ENCODE data around the gene ULK4.

The ULK4 gene

DNA sequence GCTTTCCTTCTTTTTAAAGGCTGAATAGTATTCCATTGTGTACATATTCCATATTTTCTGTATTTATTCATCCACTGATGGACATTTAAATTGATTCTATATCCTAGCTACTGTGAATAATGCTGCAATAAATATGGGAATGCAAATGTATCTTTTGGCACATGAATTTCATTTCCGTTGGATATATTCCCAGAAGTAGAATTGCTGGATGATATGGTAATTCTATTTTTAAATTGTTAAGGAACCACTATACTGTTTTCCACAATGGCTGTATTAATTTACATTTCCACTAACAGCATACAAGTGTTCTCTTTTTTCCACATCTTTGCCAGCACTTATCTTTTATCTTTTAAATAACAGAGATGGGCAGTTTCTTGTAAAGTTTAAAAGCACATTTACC, 459.9 kb downstream of the ULK4 start:
- Histone ChIP-seq H3K9ac (ENCODE audit: low read length) (no peak overlapping the region), H3K27me3 (ENCODE audit: control insufficient read depth, insufficient read depth, low read length) (no peaks in the 10 kb centered on the region), H3K9me3 (ENCODE audit: control insufficient read depth, low read depth, low read length) (no peaks in the 10 kb centered on the region), H3K36me3 (ENCODE audit: control insufficient read depth, low read depth, low read length) (no peaks in the 10 kb centered on the region), H3K27ac (ENCODE audit: low read length) (no peak overlapping the region), H3K4me3 (ENCODE audit: low read length) (no peak overlapping the region), H3K4me1 (ENCODE audit: control insufficient read depth, low read depth, low read length) (no peaks in the 10 kb centered on the region)

- H3K9ac ChIP-seq (ENCODE audit: low read length): no peak overlapping the region
- H3K36me3 ChIP-seq (ENCODE audit: control insufficient read depth, low read depth, low read length): no peaks in the 10 kb centered on the region
- H3K4me1 ChIP-seq (ENCODE audit: control insufficient read depth, low read depth, low read length): no peaks in the 10 kb centered on the region
- no peak overlapping the region for H3K27ac ChIP-seq (ENCODE audit: low read length)
- H3K27me3 ChIP-seq (ENCODE audit: control insufficient read depth, insufficient read depth, low read length): no peaks in the 10 kb centered on the region
- no peak overlapping the region for H3K4me3 ChIP-seq (ENCODE audit: low read length)
- no peaks in the 10 kb centered on the region for H3K9me3 ChIP-seq (ENCODE audit: control insufficient read depth, low read depth, low read length)
Observed at GRCh38 chr3:41498847-41499246, 463.1 kb downstream of the ULK4 start.

DNA sequence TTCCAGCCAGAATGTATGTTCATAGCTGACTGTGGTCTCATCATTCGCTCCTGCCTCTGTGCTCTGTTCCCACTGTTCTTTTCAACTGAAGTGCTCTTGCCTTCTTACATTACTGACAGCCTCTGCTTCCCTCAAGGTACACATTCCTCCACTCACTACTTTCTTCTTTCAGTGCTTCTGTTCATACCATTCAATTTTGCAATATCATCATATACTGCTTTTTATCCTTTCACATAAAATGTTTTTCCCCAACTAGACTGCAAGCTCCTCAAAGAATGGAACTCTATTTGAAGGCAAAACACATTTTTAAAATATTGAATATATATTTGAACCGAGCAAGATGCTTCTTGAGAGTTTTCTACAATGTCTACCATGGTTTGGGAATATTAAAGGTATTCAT, 471.5 kb downstream of the ULK4 start:
- Histone ChIP-seq H3K9ac (ENCODE audit: low read length) (no peak overlapping the region), H3K36me3 (ENCODE audit: control insufficient read depth, low read depth, low read length) (no peaks in the 10 kb centered on the region), H3K27me3 (ENCODE audit: control insufficient read depth, insufficient read depth, low read length) (no peaks in the 10 kb centered on the region), H3K4me1 (ENCODE audit: control insufficient read depth, low read depth, low read length) (no peaks in the 10 kb centered on the region), H3K4me3 (ENCODE audit: low read length) (no peak overlapping the region), H3K27ac (ENCODE audit: low read length) (no peak overlapping the region), H3K9me3 (ENCODE audit: control insufficient read depth, low read depth, low read length) (no peaks in the 10 kb centered on the region)

- Histone ChIP-seq H3K36me3 (ENCODE audit: control insufficient read depth, low read depth, low read length) (no peaks in the 10 kb centered on the region), H3K9me3 (ENCODE audit: control insufficient read depth, low read depth, low read length) (no peaks in the 10 kb centered on the region), H3K9ac (ENCODE audit: low read length) (no peak overlapping the region), H3K4me3 (ENCODE audit: low read length) (no peak overlapping the region), H3K27ac (ENCODE audit: low read length) (no peak overlapping the region), H3K4me1 (ENCODE audit: control insufficient read depth, low read depth, low read length) (no peaks in the 10 kb centered on the region), H3K27me3 (ENCODE audit: control insufficient read depth, insufficient read depth, low read length) (no peaks in the 10 kb centered on the region)
Observed at GRCh38 chr3:41489231-41489630, 472.7 kb downstream of the ULK4 start.

DNA sequence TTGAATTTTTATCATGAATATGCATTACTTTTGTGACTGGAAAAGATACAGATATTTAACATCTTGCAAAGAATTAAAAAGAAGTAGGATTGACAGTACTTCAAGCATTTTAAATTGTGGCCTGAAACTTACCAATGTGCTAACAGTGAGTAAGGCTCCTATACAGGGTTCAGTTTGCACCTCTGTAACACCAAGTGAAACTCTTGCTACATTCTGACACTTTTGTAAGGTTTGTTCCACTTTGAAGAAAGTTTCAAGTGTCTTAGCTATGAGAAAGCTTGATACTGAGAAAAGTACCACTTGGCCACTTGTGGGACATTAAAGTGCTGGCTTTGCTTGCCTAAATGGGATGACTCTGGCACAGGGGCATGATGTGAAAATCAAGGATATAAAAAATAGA, 473.4 kb downstream of the ULK4 start:
- Histone ChIP-seq H3K9ac (ENCODE audit: low read length) (no peak overlapping the region), H3K36me3 (ENCODE audit: control insufficient read depth, low read depth, low read length) (no peaks in the 10 kb centered on the region), H3K27ac (ENCODE audit: low read length) (no peak overlapping the region), H3K27me3 (ENCODE audit: control insufficient read depth, insufficient read depth, low read length) (no peaks in the 10 kb centered on the region), H3K9me3 (ENCODE audit: control insufficient read depth, low read depth, low read length) (no peaks in the 10 kb centered on the region), H3K4me1 (ENCODE audit: control insufficient read depth, low read depth, low read length) (no peaks in the 10 kb centered on the region), H3K4me3 (ENCODE audit: low read length) (no peak overlapping the region)

DNA sequence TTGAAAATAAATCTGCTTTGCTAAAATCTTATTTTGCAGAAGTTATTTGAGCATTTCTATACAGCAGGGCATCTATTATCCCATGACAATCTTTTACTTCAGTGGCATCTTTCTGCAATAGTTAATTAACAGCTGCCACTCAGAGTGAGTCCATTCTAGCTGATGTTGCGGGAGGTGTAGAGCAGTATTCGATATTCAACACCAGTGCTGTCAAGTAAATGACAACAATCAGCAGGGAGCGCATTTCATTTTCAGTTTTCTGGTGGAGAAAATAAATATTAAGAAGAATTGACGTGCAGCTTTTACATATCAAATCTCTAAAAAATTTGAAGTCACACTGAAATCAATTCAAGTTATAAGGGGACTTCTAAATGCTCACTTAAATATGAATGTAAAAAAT, 476.4 kb downstream of the ULK4 start:
- Histone ChIP-seq H3K27me3 (ENCODE audit: control insufficient read depth, insufficient read depth, low read length) (no peaks in the 10 kb centered on the region), H3K36me3 (ENCODE audit: control insufficient read depth, low read depth, low read length) (no peaks in the 10 kb centered on the region), H3K27ac (ENCODE audit: low read length) (no peak overlapping the region), H3K9ac (ENCODE audit: low read length) (no peak overlapping the region), H3K4me1 (ENCODE audit: control insufficient read depth, low read depth, low read length) (peaks cover 12% of the 10 kb centered on the region), H3K9me3 (ENCODE audit: control insufficient read depth, low read depth, low read length) (no peaks in the 10 kb centered on the region), H3K4me3 (ENCODE audit: low read length) (no peak overlapping the region)

DNA sequence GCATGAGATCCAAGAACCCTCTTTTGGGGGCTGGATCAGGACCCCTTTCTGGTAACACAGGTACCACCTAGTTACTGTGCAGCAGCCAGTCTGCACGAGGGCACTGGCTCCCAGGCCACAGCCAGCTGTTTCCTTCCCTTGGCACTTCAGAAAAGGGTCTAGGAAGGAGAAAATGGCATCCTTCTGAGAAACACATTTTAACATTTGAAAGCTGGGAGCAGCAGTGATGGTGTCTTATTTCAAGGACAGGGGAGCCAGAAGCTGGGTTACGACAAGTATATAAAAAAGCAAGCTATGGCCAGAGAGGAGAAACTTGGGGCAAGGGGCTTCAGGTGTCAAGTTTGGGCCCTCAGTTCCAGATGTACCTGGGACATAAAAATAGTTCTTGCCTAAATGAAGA, 479.8 kb downstream of the ULK4 start:
- peaks cover 12% of the 10 kb centered on the region for H3K4me1 ChIP-seq (ENCODE audit: control insufficient read depth, low read depth, low read length)
- H3K4me3 ChIP-seq (ENCODE audit: low read length): peak overlapping the region; percentile 17
- no peaks in the 10 kb centered on the region for H3K9me3 ChIP-seq (ENCODE audit: control insufficient read depth, low read depth, low read length)
- H3K27ac ChIP-seq (ENCODE audit: low read length): no peak overlapping the region
- H3K36me3 ChIP-seq (ENCODE audit: control insufficient read depth, low read depth, low read length): no peaks in the 10 kb centered on the region
- H3K9ac ChIP-seq (ENCODE audit: low read length): no peak overlapping the region
- H3K27me3 ChIP-seq (ENCODE audit: control insufficient read depth, insufficient read depth, low read length): no peaks in the 10 kb centered on the region

DNA sequence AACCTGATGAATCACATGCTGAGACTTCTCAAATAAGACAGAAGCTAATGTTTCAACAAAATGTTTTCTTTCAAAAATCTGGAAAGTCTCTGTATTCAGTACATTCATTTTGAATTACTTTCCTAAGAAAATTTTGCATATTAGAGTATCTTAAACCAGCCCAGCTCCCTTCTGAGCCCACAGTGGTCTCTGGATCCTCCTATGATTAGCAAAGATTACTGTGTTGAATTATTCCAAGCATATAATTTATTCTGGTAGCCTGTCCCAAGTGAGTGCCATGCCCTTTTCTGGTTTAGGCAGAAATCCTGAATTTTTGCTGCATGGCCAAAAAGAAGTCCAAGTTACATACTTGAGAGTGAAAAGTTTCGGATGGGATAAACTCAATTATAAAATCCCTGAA, 483.6 kb downstream of the ULK4 start:
- no peaks in the 10 kb centered on the region for H3K27me3 ChIP-seq (ENCODE audit: control insufficient read depth, insufficient read depth, low read length)
- peaks cover 7% of the 10 kb centered on the region for H3K9me3 ChIP-seq (ENCODE audit: control insufficient read depth, low read depth, low read length)
- no peak overlapping the region for H3K4me3 ChIP-seq (ENCODE audit: low read length)
- no peaks in the 10 kb centered on the region for H3K36me3 ChIP-seq (ENCODE audit: control insufficient read depth, low read depth, low read length)
- no peak overlapping the region for H3K9ac ChIP-seq (ENCODE audit: low read length)
- H3K27ac ChIP-seq (ENCODE audit: low read length): no peak overlapping the region
- peaks cover 12% of the 10 kb centered on the region for H3K4me1 ChIP-seq (ENCODE audit: control insufficient read depth, low read depth, low read length)

DNA sequence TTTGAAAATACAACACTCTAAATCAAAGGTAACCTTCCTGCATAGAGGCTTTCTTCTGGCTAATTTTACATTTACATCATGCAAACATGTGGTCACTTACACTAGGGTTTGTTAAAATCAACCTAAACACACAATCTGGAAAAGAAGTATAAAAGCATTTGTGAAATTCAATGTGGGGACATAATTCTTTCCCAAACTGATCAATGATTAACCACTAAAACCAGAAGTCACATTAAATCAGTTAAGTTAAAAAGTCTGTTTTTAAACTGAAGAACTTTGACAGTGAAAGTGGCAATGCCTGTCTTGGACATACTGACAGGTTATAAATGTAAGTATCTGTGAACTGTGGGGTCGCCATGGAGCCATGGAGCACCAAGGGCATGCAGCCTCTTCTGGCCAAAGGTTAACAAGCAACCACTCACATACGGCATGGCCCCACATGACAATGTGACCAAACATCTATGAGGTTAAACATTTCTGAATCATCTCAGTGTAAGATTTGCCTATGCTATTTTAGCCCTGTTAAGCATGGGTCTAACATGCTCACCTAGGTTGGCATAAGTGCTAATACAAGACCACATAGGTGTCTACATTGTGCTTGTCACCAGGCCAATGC, 484.4 kb downstream of the ULK4 start:
- H3K4me3 ChIP-seq (ENCODE audit: low read length): no peak overlapping the region
- no peak overlapping the region for H3K9ac ChIP-seq (ENCODE audit: low read length)
- no peaks in the 10 kb centered on the region for H3K27me3 ChIP-seq (ENCODE audit: control insufficient read depth, insufficient read depth, low read length)
- H3K9me3 ChIP-seq (ENCODE audit: control insufficient read depth, low read depth, low read length): peaks cover 14% of the 10 kb centered on the region
- no peak overlapping the region for H3K27ac ChIP-seq (ENCODE audit: low read length)
- peaks cover 8% of the 10 kb centered on the region for H3K4me1 ChIP-seq (ENCODE audit: control insufficient read depth, low read depth, low read length)
- H3K36me3 ChIP-seq (ENCODE audit: control insufficient read depth, low read depth, low read length): no peaks in the 10 kb centered on the region

DNA sequence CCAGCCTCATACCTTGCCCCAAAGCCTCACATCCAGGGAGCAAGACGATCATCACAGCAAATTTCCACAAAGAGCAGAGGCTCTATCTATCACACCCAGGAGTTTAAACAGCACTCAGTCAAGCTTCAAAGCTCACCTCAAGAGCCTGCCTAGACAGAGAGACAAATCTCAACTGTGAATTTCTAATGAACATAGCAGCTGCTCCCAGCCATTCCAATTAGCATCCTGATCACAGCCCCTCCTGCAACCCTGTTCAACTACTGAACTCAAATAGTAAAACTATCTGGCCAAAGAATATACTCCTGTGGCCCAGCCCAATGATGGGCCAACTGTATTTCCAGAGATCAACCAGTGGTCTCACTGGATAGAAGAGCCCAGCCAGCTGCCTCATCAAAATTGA, 492.8 kb downstream of the ULK4 start:
- Histone ChIP-seq H3K9me3 (ENCODE audit: control insufficient read depth, low read depth, low read length) (peaks cover 20% of the 10 kb centered on the region), H3K27ac (ENCODE audit: low read length) (no peak overlapping the region), H3K27me3 (ENCODE audit: control insufficient read depth, insufficient read depth, low read length) (no peaks in the 10 kb centered on the region), H3K9ac (ENCODE audit: low read length) (no peak overlapping the region), H3K4me1 (ENCODE audit: control insufficient read depth, low read depth, low read length) (no peaks in the 10 kb centered on the region), H3K4me3 (ENCODE audit: low read length) (no peak overlapping the region), H3K36me3 (ENCODE audit: control insufficient read depth, low read depth, low read length) (no peaks in the 10 kb centered on the region)

DNA sequence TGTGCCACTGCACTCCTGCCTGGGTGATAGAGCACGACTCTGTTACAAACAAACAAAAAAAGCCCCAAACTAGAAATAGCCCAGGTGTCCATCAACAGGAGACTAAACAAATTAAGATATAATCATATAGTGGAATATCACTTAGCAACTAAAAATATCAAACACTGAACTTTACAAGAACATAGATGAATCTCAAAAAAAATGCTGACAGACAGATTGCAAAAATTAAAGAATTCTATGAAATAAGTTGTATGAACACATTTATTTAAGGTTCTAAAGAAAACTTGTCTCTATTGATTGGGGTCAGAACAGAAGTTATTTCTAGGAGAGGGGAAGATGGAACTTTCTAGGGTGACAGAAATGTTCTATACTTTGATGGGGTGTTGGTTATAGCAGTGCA, 494.4 kb downstream of the ULK4 start:
- Histone ChIP-seq H3K36me3 (ENCODE audit: control insufficient read depth, low read depth, low read length) (no peaks in the 10 kb centered on the region), H3K9me3 (ENCODE audit: control insufficient read depth, low read depth, low read length) (peaks cover 7% of the 10 kb centered on the region), H3K27ac (ENCODE audit: low read length) (no peak overlapping the region), H3K4me1 (ENCODE audit: control insufficient read depth, low read depth, low read length) (no peaks in the 10 kb centered on the region), H3K4me3 (ENCODE audit: low read length) (no peak overlapping the region), H3K27me3 (ENCODE audit: control insufficient read depth, insufficient read depth, low read length) (no peaks in the 10 kb centered on the region), H3K9ac (ENCODE audit: low read length) (no peak overlapping the region)

- Histone ChIP-seq H3K9ac (ENCODE audit: low read length) (no peak overlapping the region), H3K4me1 (ENCODE audit: control insufficient read depth, low read depth, low read length) (peaks cover 6% of the 10 kb centered on the region), H3K27ac (ENCODE audit: low read length) (no peak overlapping the region), H3K27me3 (ENCODE audit: control insufficient read depth, insufficient read depth, low read length) (no peaks in the 10 kb centered on the region), H3K9me3 (ENCODE audit: control insufficient read depth, low read depth, low read length) (no peaks in the 10 kb centered on the region), H3K4me3 (ENCODE audit: low read length) (no peak overlapping the region), H3K36me3 (ENCODE audit: control insufficient read depth, low read depth, low read length) (no peaks in the 10 kb centered on the region)
Observed at GRCh38 chr3:41464858-41465257, 497.0 kb downstream of the ULK4 start.

Data from iPS-18a (cell line).